NK-92 (cell line): ENCODE data around the gene MTURN.

ENCODE experiments used
- DNase-seq: peaks from one replicate; lab custom pipeline; 2025; ENCODE audit not compliant: unreplicated experiment; lab: John Stamatoyannopoulos, UW

Gene MTURN

GRCh38 chr7:30201921-30202320 lies 67.1 kb downstream of the MTURN start:
- no peak for DNase-seq

GRCh38 chr7:30202671-30203070 lies 67.9 kb downstream of the MTURN start:
- DNase-seq = no peak

GRCh38 chr7:30206491-30206890 lies 71.7 kb downstream of the MTURN start:
- DNase-seq = no peak

GRCh38 chr7:30206942-30207341 lies 72.2 kb downstream of the MTURN start:
- DNase-seq = no peak

GRCh38 chr7:30207376-30207775 lies 72.6 kb downstream of the MTURN start:
- DNase-seq = no peak

GRCh38 chr7:30209951-30210350 lies 75.2 kb downstream of the MTURN start:
- no peak for DNase-seq
